ENCODE measurements around the gene A4GALT.
A peak's percentile ranks its signal among the peaks of the same experiment; 100 is the strongest.

Gene A4GALT

DNA sequence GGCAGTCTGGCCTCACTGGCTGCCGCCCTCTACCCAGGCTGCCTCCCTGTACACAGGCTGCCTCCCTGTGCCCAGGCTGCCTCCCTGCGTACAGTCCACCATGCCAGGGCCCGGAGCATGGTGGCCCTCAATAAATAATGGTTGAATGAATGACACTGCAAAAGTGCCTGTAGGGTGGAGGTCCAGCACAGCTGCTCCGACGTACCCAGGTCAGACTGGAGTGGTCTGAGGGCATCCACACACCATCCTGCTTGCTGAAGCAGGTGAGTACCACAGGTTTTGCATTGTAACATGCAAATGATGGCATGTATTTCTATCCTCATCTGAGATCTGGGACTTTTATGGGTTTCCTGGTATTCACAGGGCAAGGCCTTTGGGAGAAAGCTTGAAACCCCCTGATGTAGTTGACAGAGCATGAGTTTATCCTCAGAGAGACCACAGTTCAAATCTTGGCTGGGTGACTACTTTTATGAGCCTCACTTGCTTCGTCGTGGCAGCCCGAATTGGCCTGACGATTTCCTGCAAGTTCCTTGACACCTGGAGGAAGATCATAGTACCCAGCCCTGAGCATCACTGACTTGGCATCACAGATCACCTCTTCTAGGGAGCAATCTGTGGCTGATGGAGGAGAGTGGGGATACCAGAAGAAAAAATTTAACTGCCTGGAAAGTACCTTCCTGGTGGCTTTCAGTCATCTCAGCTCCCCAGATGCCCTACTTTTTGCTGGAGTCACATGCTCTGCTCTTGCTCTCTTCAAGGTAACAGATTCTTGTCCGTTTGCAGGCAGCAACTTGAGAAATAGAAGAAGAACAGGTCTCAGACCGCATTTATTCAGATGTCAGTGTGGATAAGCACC lies 55.5 kb downstream of the A4GALT start:
- Histone ChIP-seq H4K20me1 (ENCODE audit: insufficient read depth, low read length) (no peaks in the 10 kb centered on the region), H3K9ac (ENCODE audit: low read length) (peak overlapping the region; percentile 38; the same call in 1 of the 2 replicates), H3K4me3 (ENCODE audit: low read depth, low read length, poor library complexity, severe bottlenecking) (no peak overlapping the region), H2AFZ (ENCODE audit: low read length) (no peak overlapping the region), H3K36me3 (ENCODE audit: insufficient read depth, low read length) (no peaks in the 10 kb centered on the region), H3K9me2 (ENCODE audit: low read depth, low read length) (no peaks in the 10 kb centered on the region), H3F3A (ENCODE audit: insufficient read depth, low read length) (no peaks in the 10 kb centered on the region; the same call in 1 of the 2 replicates), H3K27me3 (ENCODE audit: insufficient read depth, low read length) (no peaks in the 10 kb centered on the region), H3K4me2 (ENCODE audit: low read length) (peak overlapping the region; percentile 54), H3K4me1 (ENCODE audit: insufficient read depth, low read length, severe bottlenecking) (peaks cover 35% of the 10 kb centered on the region), H3K9me3 (ENCODE audit: low read length) (no peaks in the 10 kb centered on the region), H3K27ac (ENCODE audit: low read depth, low read length, poor library complexity, severe bottlenecking) (peak overlapping the region; percentile 93), H3K79me2 (ENCODE audit: insufficient read depth, low read length) (no peaks in the 10 kb centered on the region)
- no peak for TF ChIP-seq EZH2 (IDR thresholded peaks at IDR 0.05; ENCODE audit: borderline replicate concordance, low read length)
- TF ChIP-seq, protein P1, sequence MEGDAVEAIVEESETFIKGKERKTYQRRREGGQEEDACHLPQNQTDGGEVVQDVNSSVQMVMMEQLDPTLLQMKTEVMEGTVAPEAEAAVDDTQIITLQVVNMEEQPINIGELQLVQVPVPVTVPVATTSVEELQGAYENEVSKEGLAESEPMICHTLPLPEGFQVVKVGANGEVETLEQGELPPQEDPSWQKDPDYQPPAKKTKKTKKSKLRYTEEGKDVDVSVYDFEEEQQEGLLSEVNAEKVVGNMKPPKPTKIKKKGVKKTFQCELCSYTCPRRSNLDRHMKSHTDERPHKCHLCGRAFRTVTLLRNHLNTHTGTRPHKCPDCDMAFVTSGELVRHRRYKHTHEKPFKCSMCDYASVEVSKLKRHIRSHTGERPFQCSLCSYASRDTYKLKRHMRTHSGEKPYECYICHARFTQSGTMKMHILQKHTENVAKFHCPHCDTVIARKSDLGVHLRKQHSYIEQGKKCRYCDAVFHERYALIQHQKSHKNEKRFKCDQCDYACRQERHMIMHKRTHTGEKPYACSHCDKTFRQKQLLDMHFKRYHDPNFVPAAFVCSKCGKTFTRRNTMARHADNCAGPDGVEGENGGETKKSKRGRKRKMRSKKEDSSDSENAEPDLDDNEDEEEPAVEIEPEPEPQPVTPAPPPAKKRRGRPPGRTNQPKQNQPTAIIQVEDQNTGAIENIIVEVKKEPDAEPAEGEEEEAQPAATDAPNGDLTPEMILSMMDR (IDR thresholded peaks at IDR 0.05; ENCODE audit: low read length), result no peak

DNA sequence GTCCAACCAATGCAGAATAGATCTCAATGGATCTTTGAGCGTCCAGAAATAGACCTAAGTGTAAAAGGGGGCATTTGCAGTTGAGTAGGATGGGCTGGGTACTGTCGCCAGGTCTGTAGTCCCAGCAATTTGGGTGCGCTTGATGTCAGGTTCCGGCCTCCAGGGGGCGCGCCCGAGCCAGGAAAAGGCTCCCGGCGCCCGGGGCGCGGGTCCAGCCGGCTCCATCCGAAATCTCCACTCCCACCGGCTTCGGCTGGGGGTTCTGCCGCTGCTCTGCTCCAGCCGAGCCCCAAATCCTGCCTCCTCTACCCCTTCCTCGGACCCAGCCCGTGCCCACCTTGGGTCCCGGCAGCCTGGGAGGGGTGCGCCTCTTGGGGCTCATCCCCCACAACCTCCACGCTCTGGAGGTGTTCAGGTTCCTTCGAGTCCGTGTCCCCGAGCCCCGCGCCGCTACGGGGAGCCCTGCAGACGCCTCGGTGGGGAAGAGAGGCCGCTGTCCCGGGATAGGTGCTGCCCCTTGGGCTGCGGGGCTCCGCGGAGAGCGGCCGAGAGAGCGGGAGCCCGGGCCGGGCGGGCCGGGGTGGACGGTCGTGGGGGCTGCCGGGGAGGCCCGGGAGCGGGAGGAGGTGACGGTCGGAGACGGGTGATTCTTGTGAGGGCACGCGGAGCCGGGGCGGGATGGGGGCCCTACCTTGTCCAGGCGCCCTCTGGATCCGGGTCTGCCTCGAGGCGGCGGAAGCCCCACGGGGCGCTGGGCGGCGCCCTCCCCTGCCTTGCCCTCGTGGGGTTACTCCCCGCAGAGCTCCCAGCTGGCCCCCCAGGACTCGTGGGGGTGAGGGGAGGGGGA lies 58.5 kb downstream of the A4GALT start:
- Histone ChIP-seq H3K36me3 (ENCODE audit: insufficient read depth, low read length) (no peaks in the 10 kb centered on the region), H3K9me2 (ENCODE audit: low read depth, low read length) (no peaks in the 10 kb centered on the region), H2AFZ (ENCODE audit: low read length) (no peak overlapping the region), H3K4me2 (ENCODE audit: low read length) (peak overlapping the region; percentile 89), H3K27me3 (ENCODE audit: insufficient read depth, low read length) (no peaks in the 10 kb centered on the region), H3K79me2 (ENCODE audit: insufficient read depth, low read length) (no peaks in the 10 kb centered on the region), H3K9ac (ENCODE audit: low read length) (peak overlapping the region; percentile 57), H3K4me3 (ENCODE audit: low read depth, low read length, poor library complexity, severe bottlenecking) (peak overlapping the region; percentile 60), H3K9me3 (ENCODE audit: low read length) (no peaks in the 10 kb centered on the region), H3K4me1 (ENCODE audit: insufficient read depth, low read length, severe bottlenecking) (peaks cover 35% of the 10 kb centered on the region), H3K27ac (ENCODE audit: low read depth, low read length, poor library complexity, severe bottlenecking) (no peak overlapping the region), H4K20me1 (ENCODE audit: insufficient read depth, low read length) (no peaks in the 10 kb centered on the region), H3F3A (ENCODE audit: insufficient read depth, low read length) (no peaks in the 10 kb centered on the region; the same call in 1 of the 2 replicates)
- no peak for TF ChIP-seq EZH2 (IDR thresholded peaks at IDR 0.05; ENCODE audit: borderline replicate concordance, low read length)
- TF ChIP-seq, protein P1 (IDR thresholded peaks at IDR 0.05; ENCODE audit: low read length), result peak; percentile 79

DNA sequence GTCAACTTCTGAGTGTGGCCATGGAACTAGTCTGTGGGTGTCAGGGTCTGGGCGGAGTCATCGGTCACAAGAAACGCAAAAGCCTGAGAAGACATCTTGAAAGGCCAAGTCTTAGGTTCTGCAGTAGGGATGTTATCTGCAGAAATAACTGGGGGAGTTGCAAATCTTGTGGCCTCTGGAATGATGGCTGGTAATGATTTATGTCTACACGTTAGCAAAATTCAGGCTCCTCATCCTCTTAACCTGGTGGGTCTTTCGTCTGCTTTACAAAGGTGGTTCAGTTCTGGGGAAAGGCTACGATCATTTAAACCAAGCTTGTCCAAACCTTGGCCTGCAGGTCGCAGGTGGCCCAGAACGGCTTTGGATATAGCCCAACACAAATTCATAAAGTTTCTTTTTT lies 64.1 kb downstream of the A4GALT start:
- Histone ChIP-seq H3K9me2 (ENCODE audit: low read depth, low read length) (no peaks in the 10 kb centered on the region), H3K27me3 (ENCODE audit: insufficient read depth, low read length) (no peaks in the 10 kb centered on the region), H3K9ac (ENCODE audit: low read length) (no peak overlapping the region), H3K27ac (ENCODE audit: low read depth, low read length, poor library complexity, severe bottlenecking) (peak overlapping the region; percentile 64), H3K9me3 (ENCODE audit: low read length) (no peaks in the 10 kb centered on the region), H2AFZ (ENCODE audit: low read length) (no peak overlapping the region), H3K4me1 (ENCODE audit: insufficient read depth, low read length, severe bottlenecking) (peaks cover 27% of the 10 kb centered on the region), H3K36me3 (ENCODE audit: insufficient read depth, low read length) (no peaks in the 10 kb centered on the region), H3K79me2 (ENCODE audit: insufficient read depth, low read length) (no peaks in the 10 kb centered on the region), H3K4me3 (ENCODE audit: low read depth, low read length, poor library complexity, severe bottlenecking) (no peak overlapping the region), H3K4me2 (ENCODE audit: low read length) (no peak overlapping the region), H4K20me1 (ENCODE audit: insufficient read depth, low read length) (no peaks in the 10 kb centered on the region), H3F3A (ENCODE audit: insufficient read depth, low read length) (no peaks in the 10 kb centered on the region)
- no peak for TF ChIP-seq EZH2 (IDR thresholded peaks at IDR 0.05; ENCODE audit: borderline replicate concordance, low read length)
- TF ChIP-seq, protein P1 (IDR thresholded peaks at IDR 0.05; ENCODE audit: low read length), result no peak
